Adrenal gland (tissue), 19 donors: ENCODE data around the gene DUOXA1. TPM values are rescaled to one million over a fixed set of nuclear protein-coding genes. Genes with fewer than 3 reads are reported as not detected.

ENCODE experiments used
- DNase-seq, 7 donors: peaks; one replicate each; pipeline ENCODE4 v3.0.0-alpha.2; 2019 to 2020
- H3K27ac ChIP-seq, 5 donors: fragments of 200-600 bp; sonication (generic) in 4 of 5; 1 replicate in 3 of 5; 2 replicates in 2 of 5; pipeline versions ENCODE4 v1.5.1 to v1.8.0; 2016 to 2020; ENCODE audit warnings: mild to moderate bottlenecking in 1 of 5
- H3K27me3 ChIP-seq: fragments of 200-600 bp; 2 replicates; pipeline ENCODE4 v1.8.0; 2021
- H3K36me3 ChIP-seq, 2 donors: fragments of 200-600 bp; replicated peaks in 1 of 2; 1 replicate in 1 of 2; 2 replicates in 1 of 2; pipeline versions ENCODE4 v1.5.1 to v1.8.0; 2018 to 2022
- H3K4me1 ChIP-seq, 2 donors: fragments of 200-600 bp; replicated peaks in 1 of 2; 1 replicate in 1 of 2; 2 replicates in 1 of 2; pipeline versions ENCODE4 v1.5.1 to v1.8.0; 2018 to 2021
- H3K4me3 ChIP-seq, 4 donors: fragments of 200-600 bp; sonication (generic) in 3 of 4; one replicate each; pipeline ENCODE4 v1.5.1; 2016 to 2018
- H3K9me3 ChIP-seq, 3 donors: fragments of 200-600 bp; sonication (generic) in 1 of 3; replicated peaks in 1 of 3; 1 replicate in 2 of 3; 2 replicates in 1 of 3; pipeline versions ENCODE4 v1.5.1 to v1.8.0; 2016 to 2021
- POLR2A ChIP-seq, 2 donors: fragments of 450-650 bp; IDR thresholded peaks; one replicate each; pipeline ENCODE4 v1.6.1; 2017; ENCODE audit warnings: antibody characterized with exemption in 2 of 2, mild to moderate bottlenecking in 2 of 2, moderate library complexity in 1 of 2
- WGBS, 4 donors: extraction: QIAGEN DNeasy Blood & Tissue Kit in 2 of 4; methylation state at CpG; one replicate each; pipeline versions ENCODE4 v1.1.5 to v1.1.7; 2013 to 2017; 5-methylcytosine and 5-hydroxymethylcytosine counted together
- intact Hi-C, 2 donors: fragments of 100-400 bp; cut with DNase I; formaldehyde crosslinking; loops; one replicate each; pipeline versions ENCODE4 v1.14.1 to v1.15.0; 2022 to 2023
- long read RNA-seq, 10 donors: library from polyadenylated mRNA in 3 of 10; unstranded in 2 of 10; stranded (forward) in 1 of 10; transcript quantifications; one replicate each; pipeline ENCODE4 v2.0.0 and lab custom pipeline, GENCODE V29; 2021 to 2026
- polyA plus RNA-seq, 3 donors: library from polyadenylated mRNA; stranded (reverse); fragments of 200-250 nt in 2 of 3; fragments of 350-450 nt in 1 of 3; fragmentation: Illumina TruSeq in 1 of 3; extraction: RNeasy Lipid Tissue Mini Kit (QIAGEN cat#74804) in 1 of 3; gene quantifications; one replicate each; pipeline ENCODE4 v1.2.3, GENCODE V29; 2013 to 2014
- total RNA-seq, 9 donors: library from RNA; depleted of rRNA in 4 of 9; stranded (reverse); fragments of >200 nt in 4 of 9; fragments of 120-200 nt in 1 of 9; fragmentation: NEBNext Ultra II Directional in 1 of 9; extraction: Animal tissue kit (Norgen Biotek cat#: 25700) in 1 of 9; gene quantifications; one replicate each; pipeline versions ENCODE4 v1.1.0 to v1.2.4, GENCODE V29; 2013 to 2023
- TF ChIP-seq, protein P1 (sequence below), 6 experiments: fragments of 450-650 bp in 4 of 6; fragments of 200-600 bp in 2 of 6; sonication (generic) in 1 of 6; IDR thresholded peaks; 1 replicate in 5 of 6; 2 replicates in 1 of 6; pipeline versions ENCODE4 v1.5.1 to v1.8.0; 2016 to 2021; ENCODE audit warnings: antibody characterized with exemption in 6 of 6, mild to moderate bottlenecking in 2 of 6, moderate library complexity in 1 of 6
- donor health status: healthy with polysubstance abuse.
- donor health status: Bipolar disorder and iron deficiency.
- donor health status: DM: yes; HTN: yes; CAD: no.
- donor health status: DM: no; HTN: no; CAD: no.
- donor health status: DM: no; HTN: no; CAD: no.
- donor health status: DM: yes; HTN: yes; CAD: no.

DUOXA1 gene, protein sequence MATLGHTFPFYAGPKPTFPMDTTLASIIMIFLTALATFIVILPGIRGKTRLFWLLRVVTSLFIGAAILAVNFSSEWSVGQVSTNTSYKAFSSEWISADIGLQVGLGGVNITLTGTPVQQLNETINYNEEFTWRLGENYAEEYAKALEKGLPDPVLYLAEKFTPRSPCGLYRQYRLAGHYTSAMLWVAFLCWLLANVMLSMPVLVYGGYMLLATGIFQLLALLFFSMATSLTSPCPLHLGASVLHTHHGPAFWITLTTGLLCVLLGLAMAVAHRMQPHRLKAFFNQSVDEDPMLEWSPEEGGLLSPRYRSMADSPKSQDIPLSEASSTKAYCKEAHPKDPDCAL
- total RNA-seq, result 10 to 100 TPM in 2 of 9 donors, 1 to 10 TPM in 6, under 1 TPM in 1; 0.11 to 21.3 (median 5.7) TPM
- 1 to 10 TPM in 2 of 3 donors, under 1 TPM in 1; 0.81 to 5.1 (median 2.9) TPM for polyA plus RNA-seq
- long read RNA-seq, donor 1, result 0 reads
- long read RNA-seq, donor 2, result 0 reads
- long read RNA-seq, donor 3, result 0 reads
- long read RNA-seq, donor 4, result 0 reads
- long read RNA-seq, donor 5, partial matches to known transcripts, result 2 of 8 reads
- long read RNA-seq, donor 5, other reads (novel, unspliced or antisense), result 6 of 8 reads
- long read RNA-seq, donor 6, partial matches to known transcripts, result 2 of 5 reads
- long read RNA-seq, donor 6, other reads (novel, unspliced or antisense), result 1 of 5 reads
- long read RNA-seq, donor 7, result 0 reads
- long read RNA-seq, donor 8, result 0 reads
- long read RNA-seq, donor 9, result 0 reads
- long read RNA-seq, donor 10, result 0 reads

- H3K27me3 ChIP-seq, result peaks cover 14% of the 10 kb centered on the region
- peaks cover 0 to 13% of the 10 kb centered on the region in 2 donors for H3K4me1 ChIP-seq
- H3K27ac ChIP-seq, result peak within 1 kb of the TSS in 1 of 5 donors; percentile 29
- intact Hi-C loops, result no loop called here
- H3K9me3 ChIP-seq, result no peaks in the 10 kb centered on the region
- no peak for TF ChIP-seq POLR2A (IDR thresholded peaks at IDR 0.05)
- WGBS, 4 donors, result 0 to 6% (median 3%) methylated on average over 2 to 46 of the region's 46 CpGs
- peak within 1 kb of the TSS in 1 of 4 donors; percentile 36 for H3K4me3 ChIP-seq
- H3K36me3 ChIP-seq, result no peaks in the 10 kb centered on the region
- DNase-seq, result peak in 4 of 7 donors; percentile 46 to 70 (median 64)
These were observed at the start of gene DUOXA1, which contains the start of gene DUOX1 for GRCh38 chr15:45129651-45130129. TSS of gene DUOXA1 (minus strand) at chr15:45129879. CDS start at chr15:45123014, 6,865 bp downstream. TSS of gene DUOX1 (plus strand) at chr15:45129994. CDS start at chr15:45131967, 1,973 bp downstream.

- TF ChIP-seq, protein P1, sequence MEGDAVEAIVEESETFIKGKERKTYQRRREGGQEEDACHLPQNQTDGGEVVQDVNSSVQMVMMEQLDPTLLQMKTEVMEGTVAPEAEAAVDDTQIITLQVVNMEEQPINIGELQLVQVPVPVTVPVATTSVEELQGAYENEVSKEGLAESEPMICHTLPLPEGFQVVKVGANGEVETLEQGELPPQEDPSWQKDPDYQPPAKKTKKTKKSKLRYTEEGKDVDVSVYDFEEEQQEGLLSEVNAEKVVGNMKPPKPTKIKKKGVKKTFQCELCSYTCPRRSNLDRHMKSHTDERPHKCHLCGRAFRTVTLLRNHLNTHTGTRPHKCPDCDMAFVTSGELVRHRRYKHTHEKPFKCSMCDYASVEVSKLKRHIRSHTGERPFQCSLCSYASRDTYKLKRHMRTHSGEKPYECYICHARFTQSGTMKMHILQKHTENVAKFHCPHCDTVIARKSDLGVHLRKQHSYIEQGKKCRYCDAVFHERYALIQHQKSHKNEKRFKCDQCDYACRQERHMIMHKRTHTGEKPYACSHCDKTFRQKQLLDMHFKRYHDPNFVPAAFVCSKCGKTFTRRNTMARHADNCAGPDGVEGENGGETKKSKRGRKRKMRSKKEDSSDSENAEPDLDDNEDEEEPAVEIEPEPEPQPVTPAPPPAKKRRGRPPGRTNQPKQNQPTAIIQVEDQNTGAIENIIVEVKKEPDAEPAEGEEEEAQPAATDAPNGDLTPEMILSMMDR (IDR thresholded peaks at IDR 0.05), result no peak
- TF ChIP-seq POLR2A (IDR thresholded peaks at IDR 0.05), result no peak
- 81 to 96% (median 93%) methylated on average over 3 of the region's 3 CpGs for WGBS, 4 donors
- H3K27ac ChIP-seq, result no peak overlapping the region
These were observed 47.6 kb upstream of the DUOXA1 start for GRCh38 chr15:45177285-45177684.

DNA sequence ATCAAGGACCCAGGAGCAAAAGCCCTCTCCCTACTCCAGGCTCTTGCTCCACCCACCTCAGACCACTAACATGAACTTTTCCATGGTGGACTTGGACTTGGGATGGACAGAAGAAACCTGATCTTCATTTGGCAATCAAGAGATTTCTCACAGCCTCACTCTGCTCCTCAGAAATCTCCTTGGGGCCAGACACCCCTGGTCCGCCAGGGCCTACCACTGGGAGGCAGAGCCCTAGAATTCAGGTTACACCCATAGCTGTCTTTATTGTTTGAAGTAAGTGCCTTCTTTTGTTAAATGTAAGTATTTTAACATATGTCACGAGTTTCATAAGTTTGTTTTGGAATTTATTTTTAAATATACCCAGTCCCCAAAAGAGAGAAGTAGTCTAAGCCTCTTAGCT lies 44.9 kb upstream of the DUOXA1 start:
- H3K27ac ChIP-seq, result no peak overlapping the region
- no peaks in the 10 kb centered on the region for H3K4me1 ChIP-seq
- no peaks in the 10 kb centered on the region for H3K9me3 ChIP-seq
- no peak for DNase-seq
- no peak overlapping the region for H3K4me3 ChIP-seq
- 89 to 100% (median 94%) methylated on average over 2 of the region's 2 CpGs for whole genome bisulfite sequencing, 4 donors
- no peaks in the 10 kb centered on the region for H3K27me3 ChIP-seq
- intact Hi-C loops, result no loop called here
- no peak for TF ChIP-seq POLR2A (IDR thresholded peaks at IDR 0.05)
- TF ChIP-seq, protein P1 (IDR thresholded peaks at IDR 0.05), result no peak
- no peaks in the 10 kb centered on the region for H3K36me3 ChIP-seq

More at GRCh38 chr15:45177285-45177684, 47.6 kb upstream of the DUOXA1 start:
- no peak for DNase-seq
- H3K9me3 ChIP-seq, result no peaks in the 10 kb centered on the region
- intact Hi-C loops, result no loop called here
- H3K4me3 ChIP-seq, result no peak overlapping the region
- H3K4me1 ChIP-seq, result no peaks in the 10 kb centered on the region
- H3K36me3 ChIP-seq, result no peaks in the 10 kb centered on the region
- no peaks in the 10 kb centered on the region for H3K27me3 ChIP-seq

GRCh38 chr15:45174069-45174468 lies 44.4 kb upstream of the DUOXA1 start:
- no peak overlapping the region for H3K27ac ChIP-seq
- H3K4me1 ChIP-seq, result no peaks in the 10 kb centered on the region
- no peaks in the 10 kb centered on the region for H3K36me3 ChIP-seq
- 82 to 95% (median 88%) methylated on average over 6 of the region's 6 CpGs for WGBS, 4 donors
- H3K4me3 ChIP-seq, result no peak overlapping the region
- no peak for TF ChIP-seq POLR2A (IDR thresholded peaks at IDR 0.05)
- TF ChIP-seq, protein P1 (IDR thresholded peaks at IDR 0.05), result no peak
- H3K27me3 ChIP-seq, result no peaks in the 10 kb centered on the region
- intact Hi-C loops, result no loop called here
- DNase-seq, result no peak
- no peaks in the 10 kb centered on the region for H3K9me3 ChIP-seq
